ENCODE results near the gene CLTCL1.
A peak's percentile ranks its signal among the peaks of the same experiment; 100 is the strongest.
"Not testable (repeated sequence)": the region's sequence is repeated elsewhere in the genome, so short reads cannot be mapped to it uniquely, and the experiment has no call there.

Gene CLTCL1

DNA sequence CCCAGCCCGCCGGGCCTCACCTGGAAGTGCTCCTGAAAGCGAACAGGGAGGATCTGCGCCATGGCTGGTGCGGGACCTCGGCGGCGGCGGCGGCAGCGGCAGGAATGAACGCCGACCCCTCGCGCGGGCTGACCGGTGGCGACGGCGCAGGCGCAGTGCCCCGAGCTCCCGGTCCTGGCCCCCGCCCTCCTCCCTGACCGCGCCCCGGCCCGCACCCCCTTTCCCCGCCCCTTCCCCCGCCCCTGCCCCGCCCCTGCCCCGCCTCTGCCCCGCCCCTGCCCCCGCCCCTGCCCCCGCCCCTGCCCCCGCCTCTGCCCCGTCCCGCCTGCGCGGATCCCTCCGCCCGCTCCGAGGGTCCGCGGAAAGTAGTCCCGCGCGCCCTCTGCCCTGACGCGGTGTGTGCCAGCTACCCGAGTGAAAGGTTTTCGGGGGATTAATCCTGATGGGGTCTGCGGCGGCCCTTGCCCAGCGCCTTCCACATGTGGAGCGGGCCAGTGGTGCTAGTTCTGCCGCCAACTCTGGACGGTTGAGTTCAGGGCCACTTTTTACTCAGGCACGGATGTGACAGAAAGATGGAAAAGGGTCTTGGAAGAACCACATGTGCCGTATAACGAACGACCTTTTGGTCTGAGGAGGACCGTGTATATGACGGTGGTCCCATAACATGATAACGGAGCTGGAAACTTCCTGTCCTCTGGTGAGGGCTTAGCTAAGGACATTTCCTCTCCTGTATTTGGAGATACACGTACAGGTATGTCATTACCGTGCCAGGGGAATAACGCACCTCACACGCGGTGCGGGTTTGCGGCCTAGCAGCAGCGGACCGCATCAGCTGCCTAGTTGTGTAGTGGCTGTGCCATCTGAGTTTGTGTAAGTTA lies at the start of gene CLTCL1:
Gene CLTCL1, minus strand, starts transcription at position 140 of the 878 bp plus-strand sequence. Its CDS starts 78 bp downstream, at position 62.
- peak; percentile 80 for DNase-seq

DNA sequence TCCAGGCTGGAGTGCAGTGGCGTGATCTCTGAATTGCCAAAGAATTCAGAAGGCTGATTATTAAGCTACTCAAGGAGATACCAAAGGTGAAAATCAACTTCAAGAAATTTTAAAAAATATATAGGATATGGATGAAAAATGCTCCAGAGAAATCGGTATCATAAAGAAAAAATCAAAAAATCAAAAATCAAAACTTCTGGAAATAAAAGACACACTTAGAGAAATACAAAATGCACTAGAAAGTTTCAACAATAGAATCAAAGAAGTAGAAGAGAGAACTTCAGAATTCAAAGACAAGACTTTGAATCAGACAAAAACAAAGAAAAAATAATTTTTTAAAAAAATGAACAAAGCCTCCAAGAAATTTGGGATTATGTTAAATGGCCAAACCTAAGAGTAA lies 45.6 kb upstream of the CLTCL1 start:
- DNase-seq = no peak

- DNase-seq = no peak
These were observed 44.9 kb upstream of the CLTCL1 start for GRCh38 chr22:19336133-19337075.

DNA sequence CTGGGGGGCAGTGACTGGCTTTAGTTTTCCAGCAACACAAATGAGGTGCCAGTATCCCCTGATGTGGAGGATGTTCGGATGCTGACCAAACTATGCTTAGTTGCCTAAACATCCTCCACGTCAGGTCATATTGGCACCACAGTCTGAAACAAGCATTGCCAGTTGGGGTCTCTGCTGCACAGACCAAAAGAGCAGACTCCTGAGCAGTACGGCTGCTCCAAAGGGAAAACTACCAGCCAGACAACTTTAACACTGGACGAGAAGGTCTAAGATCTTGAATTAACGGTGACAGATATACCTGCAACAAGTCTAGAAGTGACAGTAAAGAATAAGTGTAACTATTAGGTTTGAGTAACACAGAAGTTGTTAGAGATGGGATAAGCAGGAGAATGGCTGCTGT lies 40.5 kb upstream of the CLTCL1 start:
- DNase-seq = no peak

- DNase-seq = no peak
These were observed 40.0 kb upstream of the CLTCL1 start for GRCh38 chr22:19331474-19331873.

- no peak for DNase-seq
These were observed 39.4 kb upstream of the CLTCL1 start for GRCh38 chr22:19330865-19331418.

DNA sequence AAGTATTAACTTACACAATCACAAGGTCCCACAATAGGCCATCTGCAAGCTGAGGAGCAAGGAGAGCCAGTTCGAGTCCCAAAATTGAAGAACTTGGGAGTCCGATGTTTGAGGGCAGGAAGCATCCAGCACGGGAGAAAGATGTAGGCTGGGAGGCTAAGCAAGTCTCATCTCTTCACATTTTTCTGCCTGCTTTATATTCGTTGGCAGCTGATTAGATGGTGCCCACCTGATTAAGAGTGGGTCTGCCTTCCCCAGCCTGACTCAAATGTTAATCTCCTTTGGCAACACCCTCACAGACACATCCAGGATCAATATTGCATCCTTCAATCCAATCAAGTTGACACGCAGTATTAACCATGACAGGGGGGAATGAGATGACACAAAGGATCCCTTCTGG lies 38.7 kb upstream of the CLTCL1 start:
- not testable (repeated sequence) for DNase-seq

- no peak for DNase-seq
These were observed 37.9 kb upstream of the CLTCL1 start for GRCh38 chr22:19329454-19329853.

GRCh38 chr22:19325296-19325948 lies 33.9 kb upstream of the CLTCL1 start:
- DNase-seq = no peak

- DNase-seq = not testable (repeated sequence)
These were observed 31.9 kb upstream of the CLTCL1 start for GRCh38 chr22:19323420-19323819.

- no peak for DNase-seq
These were observed 30.2 kb upstream of the CLTCL1 start for GRCh38 chr22:19321757-19322156.

DNA sequence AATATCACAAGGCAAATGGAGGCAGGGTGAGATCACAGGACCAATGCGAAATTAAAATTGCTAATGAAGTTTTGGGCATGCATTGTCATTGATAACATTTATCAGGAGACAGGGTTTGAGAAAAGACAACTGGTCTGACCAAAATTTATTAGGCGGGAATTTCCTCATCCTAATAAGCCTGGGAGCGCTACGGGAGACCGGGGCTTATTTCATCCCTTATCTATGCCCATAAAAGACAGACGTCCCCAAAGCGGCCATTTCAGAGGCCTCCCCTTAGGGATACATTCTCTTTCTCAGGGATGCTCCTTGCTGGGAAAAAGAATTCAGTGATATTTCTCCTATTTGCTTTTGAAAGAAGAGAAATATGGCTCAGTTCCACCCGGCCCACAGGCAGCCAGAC lies 28.6 kb upstream of the CLTCL1 start:
- DNase-seq = not testable (repeated sequence)

- no peak for DNase-seq
These were observed 27.8 kb upstream of the CLTCL1 start for GRCh38 chr22:19319281-19319680.

DNA sequence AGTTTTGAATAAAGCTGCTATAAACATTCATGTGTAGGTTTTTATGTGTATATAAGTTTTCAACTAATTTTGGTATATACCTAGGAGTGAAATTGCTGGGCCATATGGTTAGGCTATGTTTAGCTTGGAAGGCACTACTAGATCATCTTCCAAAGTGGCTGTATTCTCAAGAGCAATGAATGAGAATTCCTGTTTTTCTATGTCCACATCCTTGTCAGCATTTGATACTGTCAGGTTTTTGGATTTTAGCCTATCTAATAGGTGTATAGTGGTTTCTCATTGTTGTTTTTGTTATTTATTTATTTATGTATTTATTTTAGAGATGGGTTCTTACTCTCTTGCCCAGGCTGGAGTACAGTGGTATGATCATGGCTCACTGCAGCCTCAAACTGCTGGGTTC lies 26.3 kb upstream of the CLTCL1 start:
- DNase-seq = no peak

GRCh38 chr22:19307872-19308271 lies 16.4 kb upstream of the CLTCL1 start:
- DNase-seq = no peak

DNA sequence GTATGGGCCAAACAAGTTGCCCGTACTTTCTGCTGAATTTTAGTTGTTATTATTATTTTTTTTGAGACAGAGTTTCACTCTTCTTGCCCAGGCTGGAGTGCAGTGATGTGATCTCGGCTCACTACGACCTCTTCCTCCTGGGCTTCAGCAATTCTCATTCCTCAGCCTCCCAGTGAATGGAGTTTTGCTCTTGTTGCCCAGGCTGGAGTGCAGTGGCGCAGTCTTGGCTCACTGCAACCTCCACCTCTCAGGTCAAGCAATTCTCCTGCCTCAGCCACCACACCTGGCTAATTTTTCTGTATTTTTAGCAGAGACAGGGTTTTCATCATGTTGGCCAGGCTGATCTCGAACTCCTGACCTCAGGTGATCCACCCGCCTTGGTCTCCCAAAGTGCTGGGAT lies 15.0 kb upstream of the CLTCL1 start:
- DNase-seq = not testable (repeated sequence)

- DNase-seq = no peak
These were observed 13.0 kb upstream of the CLTCL1 start for GRCh38 chr22:19304547-19304946.

GRCh38 chr22:19303785-19304184 lies 12.3 kb upstream of the CLTCL1 start:
- DNase-seq = no peak

DNA sequence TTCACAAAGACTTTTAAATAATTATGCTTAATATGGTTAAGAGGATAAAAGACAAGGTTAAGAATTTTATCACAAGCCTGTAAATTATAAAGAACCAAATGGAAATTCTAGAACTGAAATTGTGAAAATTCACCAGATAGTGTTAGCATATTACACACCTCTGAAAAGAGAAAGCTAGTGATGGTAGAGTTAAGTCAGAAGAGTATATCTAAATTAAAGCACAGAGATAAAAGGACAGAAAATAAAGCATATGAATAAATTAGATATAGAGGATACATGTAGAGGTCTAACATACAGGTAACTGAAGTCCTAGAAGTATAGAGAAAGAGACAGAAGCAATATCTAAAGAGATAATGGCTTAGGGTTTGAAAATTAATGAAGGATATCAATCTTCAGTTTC lies 4.2 kb upstream of the CLTCL1 start:
- no peak for DNase-seq

DNA sequence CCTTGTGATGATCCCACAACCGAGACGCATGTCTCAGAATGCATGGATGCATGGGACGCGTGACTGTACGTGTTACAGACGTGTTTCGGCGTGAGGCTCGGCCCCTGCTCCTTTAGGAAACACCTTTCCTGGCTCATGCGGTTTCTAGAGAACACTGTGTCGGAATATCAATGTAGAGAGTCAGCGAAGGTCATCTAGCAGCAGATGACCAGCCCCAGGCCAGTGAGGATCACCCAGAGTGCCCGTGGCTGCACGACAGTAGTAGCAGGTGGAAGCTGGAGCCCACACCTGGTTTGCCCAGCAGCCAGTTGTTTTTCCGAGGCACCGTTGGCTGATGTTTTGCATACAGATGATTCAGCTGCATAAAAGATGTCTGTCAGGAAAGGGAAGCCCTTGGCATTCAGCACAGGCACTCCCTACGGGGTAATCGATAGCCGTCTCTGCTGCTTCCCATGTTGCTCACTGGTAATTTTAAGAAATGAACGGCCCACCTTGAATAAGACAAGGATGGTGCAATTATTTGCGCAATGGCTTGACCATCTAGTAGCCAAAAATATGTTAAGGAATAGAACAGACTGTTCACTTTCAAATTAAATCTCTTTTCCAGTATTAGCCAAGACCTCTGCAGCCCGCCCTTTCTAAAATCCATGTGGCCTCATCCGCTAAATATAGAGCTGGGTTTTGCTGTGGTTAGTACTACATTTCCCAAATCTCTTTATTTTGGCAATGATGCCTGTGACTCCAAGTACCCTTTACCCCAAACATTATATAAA lies 1.1 kb upstream of the CLTCL1 start:
- DNase-seq = no peak

- DNase-seq = peak; percentile 21
These were observed 320 bp downstream of the CLTCL1 start for GRCh38 chr22:19291218-19291579.
